Loucy (cell line): Measurements from ENCODE around the gene FAM210A.

ENCODE experiments used
- H2AFZ ChIP-seq: fragments of 200-600 bp; sonication (generic); 2 replicates; pipeline ENCODE4 v1.6.0; 2016; ENCODE audit warnings: antibody characterized with exemption, mild to moderate bottlenecking, low read length, moderate library complexity
- H3F3A ChIP-seq: fragments of 200-600 bp; 2 replicates; pipeline ENCODE4 v1.6.0; 2016; ENCODE audit warnings: antibody characterized with exemption, low read depth, mild to moderate bottlenecking
- H3K27me3 ChIP-seq: fragments of 200-600 bp; sonication (generic); 2 replicates; pipeline ENCODE4 v1.6.1; 2014; ENCODE audit warnings: low read length, mild to moderate bottlenecking; ENCODE audit not compliant: insufficient read depth, poor library complexity, severe bottlenecking
- H3K36me3 ChIP-seq: fragments of 200-600 bp; sonication (generic); 2 replicates; pipeline ENCODE4 v1.6.1; 2016; ENCODE audit warnings: low read length; ENCODE audit not compliant: insufficient read depth
- H3K4me1 ChIP-seq: fragments of 200-600 bp; sonication (generic); 2 replicates; pipeline ENCODE4 v1.5.1; 2014; ENCODE audit warnings: low read length, mild to moderate bottlenecking; ENCODE audit not compliant: insufficient read depth, poor library complexity, severe bottlenecking
- H3K4me2 ChIP-seq: fragments of 200-600 bp; sonication (generic); 2 replicates; pipeline ENCODE4 v1.6.0; 2014; ENCODE audit warnings: antibody characterized with exemption, low read length, low read depth, mild to moderate bottlenecking; ENCODE audit not compliant: poor library complexity, severe bottlenecking
- H3K4me3 ChIP-seq: fragments of 200-600 bp; sonication (generic); 2 replicates; pipeline ENCODE4 v1.5.1; 2014; ENCODE audit warnings: low read length, mild to moderate bottlenecking, mixed read lengths; ENCODE audit not compliant: poor library complexity, severe bottlenecking
- H3K79me2 ChIP-seq: fragments of 200-600 bp; sonication (generic); 2 replicates; pipeline ENCODE4 v1.6.1; 2014; ENCODE audit warnings: low read length; ENCODE audit not compliant: insufficient read depth
- H3K9ac ChIP-seq: fragments of 200-600 bp; sonication (generic); 2 replicates; pipeline ENCODE4 v1.6.0; 2014; ENCODE audit warnings: mild to moderate bottlenecking, low read depth, low read length, moderate library complexity; ENCODE audit not compliant: poor library complexity, severe bottlenecking
- H3K9me2 ChIP-seq: fragments of 200-600 bp; sonication (generic); replicated peaks from 2 replicates; pipeline ENCODE4 v1.6.1; 2016; ENCODE audit warnings: low read depth, low read length, mixed read lengths
- H3K9me3 ChIP-seq: fragments of 200-600 bp; sonication (generic); 2 replicates; pipeline ENCODE4 v1.6.1; 2014; ENCODE audit warnings: mild to moderate bottlenecking, antibody characterized with exemption, low read length, low read depth; ENCODE audit not compliant: insufficient read depth
- H4K20me1 ChIP-seq: fragments of 200-600 bp; sonication (generic); 2 replicates; pipeline ENCODE4 v1.6.0; 2014; ENCODE audit warnings: antibody characterized with exemption, low read length, mild to moderate bottlenecking; ENCODE audit not compliant: insufficient read depth, poor library complexity, severe bottlenecking
- EZH2phosphoT487 ChIP-seq: fragments of 200-600 bp; IDR thresholded peaks from 2 replicates; pipeline ENCODE4 v1.6.1; 2018; ENCODE audit warnings: antibody characterized with exemption, mild to moderate bottlenecking, moderate library complexity, borderline replicate concordance
- TF ChIP-seq, protein P1 (sequence below): fragments of 200-600 bp; sonication (generic); conservative IDR thresholded peaks from 2 replicates; pipeline ENCODE4 v1.5.1; 2014; ENCODE audit warnings: mild to moderate bottlenecking, antibody characterized with exemption, low read length

FAM210A gene

DNA sequence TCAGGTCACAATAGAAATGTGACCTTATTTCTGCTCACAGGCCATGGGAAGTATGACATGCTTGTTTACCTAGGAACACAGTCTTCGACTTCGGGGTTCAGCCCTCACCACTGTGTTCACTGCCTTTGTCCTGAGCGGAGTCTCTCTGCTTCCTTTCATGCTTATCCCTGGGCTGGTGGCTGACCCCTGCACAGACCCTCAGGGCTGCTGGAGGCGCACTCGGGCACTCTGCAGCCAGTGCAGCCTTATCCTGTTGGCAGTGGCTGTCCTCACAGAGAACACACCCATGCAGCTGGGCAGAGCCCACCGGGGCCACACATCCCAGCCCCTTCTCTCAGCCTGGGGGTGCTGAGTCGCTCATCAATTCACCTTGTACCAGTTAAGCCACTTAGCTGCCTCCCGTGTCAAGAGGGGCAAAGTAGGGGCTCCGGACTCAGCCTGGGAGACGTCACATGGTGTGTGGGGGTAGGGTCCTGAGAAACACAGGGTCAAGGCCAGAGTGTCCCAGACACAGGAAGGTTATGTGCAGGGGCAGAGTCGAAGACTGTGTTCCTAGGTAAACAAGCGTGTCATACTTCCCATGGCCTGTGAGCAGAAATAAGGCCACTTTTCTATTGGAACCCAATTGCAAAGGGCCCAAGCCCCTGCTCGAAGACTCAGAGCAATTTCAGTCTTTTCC lies 107.5 kb downstream of the FAM210A start:
- Histone ChIP-seq H3K4me1 (peaks cover 60% of the 10 kb centered on the region), H3K4me2 (peak overlapping the region; percentile 95), H3K27me3 (no peaks in the 10 kb centered on the region), H3K9me2 (no peaks in the 10 kb centered on the region), H3K79me2 (peaks cover 98% of the 10 kb centered on the region), H2AFZ (no peak overlapping the region), H3K9me3 (no peaks in the 10 kb centered on the region), H3K9ac (no peak overlapping the region), H3F3A (0 out of 2 replicates have a peak, but pooled peaks cover 4% of the 10 kb centered on the region), H3K4me3 (no peak overlapping the region), H3K36me3 (peaks cover 33% of the 10 kb centered on the region; the same call in 1 of the 2 replicates), H4K20me1 (peaks cover 7% of the 10 kb centered on the region)
- TF ChIP-seq EZH2phosphoT487 = no peak
- TF ChIP-seq, protein P1, sequence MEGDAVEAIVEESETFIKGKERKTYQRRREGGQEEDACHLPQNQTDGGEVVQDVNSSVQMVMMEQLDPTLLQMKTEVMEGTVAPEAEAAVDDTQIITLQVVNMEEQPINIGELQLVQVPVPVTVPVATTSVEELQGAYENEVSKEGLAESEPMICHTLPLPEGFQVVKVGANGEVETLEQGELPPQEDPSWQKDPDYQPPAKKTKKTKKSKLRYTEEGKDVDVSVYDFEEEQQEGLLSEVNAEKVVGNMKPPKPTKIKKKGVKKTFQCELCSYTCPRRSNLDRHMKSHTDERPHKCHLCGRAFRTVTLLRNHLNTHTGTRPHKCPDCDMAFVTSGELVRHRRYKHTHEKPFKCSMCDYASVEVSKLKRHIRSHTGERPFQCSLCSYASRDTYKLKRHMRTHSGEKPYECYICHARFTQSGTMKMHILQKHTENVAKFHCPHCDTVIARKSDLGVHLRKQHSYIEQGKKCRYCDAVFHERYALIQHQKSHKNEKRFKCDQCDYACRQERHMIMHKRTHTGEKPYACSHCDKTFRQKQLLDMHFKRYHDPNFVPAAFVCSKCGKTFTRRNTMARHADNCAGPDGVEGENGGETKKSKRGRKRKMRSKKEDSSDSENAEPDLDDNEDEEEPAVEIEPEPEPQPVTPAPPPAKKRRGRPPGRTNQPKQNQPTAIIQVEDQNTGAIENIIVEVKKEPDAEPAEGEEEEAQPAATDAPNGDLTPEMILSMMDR = no peak

DNA sequence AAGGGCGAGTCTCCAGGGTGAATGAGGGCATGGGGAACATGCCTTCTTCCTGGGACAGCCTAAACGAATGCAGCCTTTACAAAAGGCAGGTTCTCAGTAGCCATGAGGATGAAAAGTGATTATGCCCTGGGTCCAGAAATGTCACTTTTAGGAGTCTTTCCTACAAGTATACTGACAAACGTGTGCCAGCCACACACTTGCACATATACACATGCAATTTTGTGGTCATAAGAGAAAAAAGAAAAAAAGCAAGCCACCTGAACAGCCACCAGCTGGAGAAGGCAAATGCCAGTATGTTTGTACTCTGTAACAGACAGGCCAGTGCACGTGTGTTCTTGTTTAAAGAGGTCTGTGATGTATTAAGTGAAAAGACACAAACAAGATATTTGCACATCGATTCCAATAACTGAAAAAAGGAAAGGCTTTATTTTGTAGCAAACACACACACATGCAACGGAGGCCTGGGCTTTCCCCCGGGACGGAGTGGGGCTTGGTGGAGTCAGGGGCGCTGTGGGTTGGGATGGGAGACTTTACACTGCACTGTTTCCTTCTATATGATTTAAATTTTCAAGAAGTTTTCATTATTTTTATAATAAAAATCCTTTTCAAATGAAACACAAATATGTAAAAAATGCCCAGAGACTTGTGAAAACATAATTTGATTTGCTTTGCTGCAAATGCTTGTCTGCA lies 108.4 kb downstream of the FAM210A start:
- peak overlapping the region; percentile 6 for H3K4me3 ChIP-seq
- peaks cover 67% of the 10 kb centered on the region for H3K4me1 ChIP-seq
- peak overlapping the region; percentile 95 for H3K4me2 ChIP-seq
- peaks cover 25% of the 10 kb centered on the region; the same call in 1 of the 2 replicates for H3K36me3 ChIP-seq
- 0 out of 2 replicates have a peak, but pooled peaks cover 6% of the 10 kb centered on the region for H3F3A ChIP-seq
- H3K9ac ChIP-seq = peak overlapping the region; percentile 29
- H2AFZ ChIP-seq = no peak overlapping the region
- no peaks in the 10 kb centered on the region for H3K9me3 ChIP-seq
- TF ChIP-seq, protein P1 = no peak
- no peak for TF ChIP-seq EZH2phosphoT487
- H3K9me2 ChIP-seq = no peaks in the 10 kb centered on the region
- H3K27me3 ChIP-seq = no peaks in the 10 kb centered on the region
- peaks cover 99% of the 10 kb centered on the region for H3K79me2 ChIP-seq
- H4K20me1 ChIP-seq = peaks cover 7% of the 10 kb centered on the region

DNA sequence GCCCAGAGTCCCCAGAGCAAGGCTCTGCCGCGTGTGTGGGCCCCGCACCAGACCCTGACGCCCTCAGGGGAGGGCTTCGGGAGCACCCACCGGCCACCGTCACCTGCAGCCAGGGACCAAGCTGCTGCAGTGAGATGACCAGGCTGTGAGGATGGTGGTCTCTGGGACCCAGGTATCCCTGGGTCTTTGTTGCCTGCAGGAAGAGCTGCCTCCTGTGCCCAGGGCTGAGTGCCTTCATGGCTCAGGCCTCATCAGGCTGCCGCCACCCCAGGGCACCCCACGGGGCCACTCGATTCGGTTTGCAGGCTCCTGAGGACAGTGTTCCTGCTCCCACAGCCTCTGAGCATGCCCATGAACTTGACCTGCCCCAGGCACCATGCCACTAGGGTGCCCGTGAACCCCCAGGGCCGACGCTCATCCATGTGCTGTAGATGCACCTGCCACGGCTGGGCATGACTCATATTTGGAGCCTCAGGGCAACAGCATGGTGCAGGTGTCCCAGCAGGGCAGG lies 109.8 kb downstream of the FAM210A start:
- peak overlapping the region; percentile 82 for H3K4me3 ChIP-seq
- H3K9ac ChIP-seq = peak overlapping the region; percentile 88
- 0 out of 2 replicates have a peak, but pooled peaks cover 11% of the 10 kb centered on the region for H3F3A ChIP-seq
- H3K4me2 ChIP-seq = peak overlapping the region; percentile 95
- TF ChIP-seq, protein P1 = no peak
- no peak for TF ChIP-seq EZH2phosphoT487
- no peaks in the 10 kb centered on the region for H3K9me2 ChIP-seq
- H3K4me1 ChIP-seq = peaks cover 78% of the 10 kb centered on the region
- H3K79me2 ChIP-seq = peaks cover 90% of the 10 kb centered on the region
- H3K27me3 ChIP-seq = no peaks in the 10 kb centered on the region
- peaks cover 7% of the 10 kb centered on the region for H4K20me1 ChIP-seq
- no peak overlapping the region for H2AFZ ChIP-seq
- no peaks in the 10 kb centered on the region for H3K9me3 ChIP-seq
- H3K36me3 ChIP-seq = peaks cover 12% of the 10 kb centered on the region; the same call in 1 of the 2 replicates
